ENCODE data around the gene TEX22.

The TEX22 gene

DNA sequence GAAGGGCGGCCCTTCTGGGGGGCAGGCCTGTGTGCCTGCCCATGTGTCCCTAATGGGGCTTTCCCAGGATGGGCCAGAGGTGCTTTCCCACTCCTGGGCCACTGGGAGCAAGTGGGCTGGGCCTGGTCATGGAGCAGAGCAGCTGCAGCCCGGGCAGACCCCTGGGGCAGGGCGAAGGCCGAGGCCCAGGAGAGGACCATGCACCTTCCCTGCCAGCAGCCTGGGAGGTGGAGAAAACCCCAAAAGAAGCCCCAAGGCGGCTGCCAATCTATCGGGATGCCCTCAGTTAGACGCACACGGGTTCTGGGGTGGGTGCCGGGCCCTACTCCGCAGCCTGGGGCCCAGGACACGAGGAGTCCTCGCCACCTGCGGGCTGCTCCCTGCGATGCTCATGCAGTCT lies 60.2 kb downstream of the TEX22 start:
- H3K27ac ChIP-seq (ENCODE audit: low read depth, low read length), result no peak overlapping the region
- H3K4ac ChIP-seq (ENCODE audit: low read depth, low read length), result no peak overlapping the region
- no peak overlapping the region for H2BK5ac ChIP-seq (ENCODE audit: low read length)
- no peak for DNase-seq
- no peak overlapping the region for H3K9ac ChIP-seq (ENCODE audit: low read length)
- H3K4me3 ChIP-seq (ENCODE audit: low read length), result no peak overlapping the region
- H2BK120ac ChIP-seq (ENCODE audit: low read depth, low read length), result no peak overlapping the region
- H3K79me2 ChIP-seq (ENCODE audit: control insufficient read depth, insufficient read depth, low read length), result no peaks in the 10 kb centered on the region
- H3K56ac ChIP-seq (ENCODE audit: low read length), result no peak overlapping the region
- H3K4me1 ChIP-seq (ENCODE audit: control insufficient read depth, low read depth, low read length), result no peaks in the 10 kb centered on the region
- no peak overlapping the region for H4K8ac ChIP-seq (ENCODE audit: low read depth, low read length)
- no peak overlapping the region for H2BK15ac ChIP-seq (replicated peaks; ENCODE audit: low read depth)
- no peak overlapping the region for H4K5ac ChIP-seq (ENCODE audit: low read length)
- H3K23ac ChIP-seq (ENCODE audit: low read length), result no peak overlapping the region
- no peaks in the 10 kb centered on the region for H3K79me1 ChIP-seq (ENCODE audit: low read length)
- H3K27me3 ChIP-seq (ENCODE audit: insufficient read depth, low read length, poor library complexity), result no peaks in the 10 kb centered on the region
- no peak overlapping the region for H3K18ac ChIP-seq (ENCODE audit: low read length)
- no peak overlapping the region for H2AK5ac ChIP-seq (ENCODE audit: low read length)
- WGBS (ENCODE audit: extremely low coverage, insufficient coverage, low lambda C conversion rate), result no CpG with 5 or more reads among the region's 14 CpGs
- peaks cover 17% of the 10 kb centered on the region for H3K36me3 ChIP-seq (ENCODE audit: control insufficient read depth, insufficient read depth, low read length)
- H3K4me2 ChIP-seq (ENCODE audit: low read length), result no peak overlapping the region

- DNase-seq, result no peak
- Histone ChIP-seq H3K36me3 (ENCODE audit: control insufficient read depth, insufficient read depth, low read length) (peaks cover 19% of the 10 kb centered on the region), H2BK15ac (replicated peaks; ENCODE audit: low read depth) (no peak overlapping the region), H3K4me2 (ENCODE audit: low read length) (no peak overlapping the region), H3K18ac (ENCODE audit: low read length) (no peak overlapping the region), H4K8ac (ENCODE audit: low read depth, low read length) (no peak overlapping the region), H4K5ac (ENCODE audit: low read length) (no peak overlapping the region), H3K4me3 (ENCODE audit: low read length) (no peak overlapping the region), H3K4ac (ENCODE audit: low read depth, low read length) (no peak overlapping the region), H3K79me2 (ENCODE audit: control insufficient read depth, insufficient read depth, low read length) (no peaks in the 10 kb centered on the region), H3K79me1 (ENCODE audit: low read length) (no peaks in the 10 kb centered on the region), H2BK5ac (ENCODE audit: low read length) (no peak overlapping the region), H3K27me3 (ENCODE audit: insufficient read depth, low read length, poor library complexity) (no peaks in the 10 kb centered on the region), H2AK5ac (ENCODE audit: low read length) (no peak overlapping the region), H3K4me1 (ENCODE audit: control insufficient read depth, low read depth, low read length) (no peaks in the 10 kb centered on the region), H3K27ac (ENCODE audit: low read depth, low read length) (no peak overlapping the region), H3K56ac (ENCODE audit: low read length) (no peak overlapping the region), H3K23ac (ENCODE audit: low read length) (no peak overlapping the region), H2BK120ac (ENCODE audit: low read depth, low read length) (no peak overlapping the region), H3K9ac (ENCODE audit: low read length) (no peak overlapping the region)
- WGBS (ENCODE audit: extremely low coverage, insufficient coverage, low lambda C conversion rate), result no CpG with 5 or more reads among the region's 17 CpGs
Observed at GRCh38 chr14:105460116-105460515, 61.8 kb downstream of the TEX22 start.

DNA sequence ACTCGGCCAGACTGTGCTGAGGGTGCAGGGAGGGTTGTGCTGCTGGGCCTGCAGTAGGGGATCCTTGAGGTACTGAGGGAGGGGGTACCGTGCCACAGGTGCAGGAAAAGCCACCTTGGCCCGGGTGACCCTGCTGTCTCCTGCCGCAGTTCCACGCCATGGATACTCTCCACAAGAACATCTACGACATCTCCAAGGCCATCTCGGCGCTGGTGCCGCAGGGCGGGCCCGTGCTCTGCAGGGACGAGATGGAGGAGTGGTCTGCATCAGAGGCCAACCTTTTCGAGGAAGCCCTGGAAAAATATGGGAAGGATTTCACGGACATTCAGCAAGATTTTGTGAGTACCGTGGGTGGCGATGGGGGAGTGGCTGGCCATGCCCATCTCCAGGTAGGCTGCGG lies 62.3 kb downstream of the TEX22 start:
- no CpG with 5 or more reads among the region's 17 CpGs for WGBS (ENCODE audit: extremely low coverage, insufficient coverage, low lambda C conversion rate)
- peaks cover 16% of the 10 kb centered on the region for H3K36me3 ChIP-seq (ENCODE audit: control insufficient read depth, insufficient read depth, low read length)

GRCh38 chr14:105461903-105462302 lies 63.6 kb downstream of the TEX22 start:
- no peaks in the 10 kb centered on the region for H3K79me2 ChIP-seq (ENCODE audit: control insufficient read depth, insufficient read depth, low read length)
- H2BK15ac ChIP-seq (replicated peaks; ENCODE audit: low read depth), result no peak overlapping the region
- no peak overlapping the region for H3K4ac ChIP-seq (ENCODE audit: low read depth, low read length)
- no peak for DNase-seq
- H3K4me3 ChIP-seq (ENCODE audit: low read length), result no peak overlapping the region
- no peak overlapping the region for H3K18ac ChIP-seq (ENCODE audit: low read length)
- H4K8ac ChIP-seq (ENCODE audit: low read depth, low read length), result no peak overlapping the region
- H3K23ac ChIP-seq (ENCODE audit: low read length), result no peak overlapping the region
- H2AK5ac ChIP-seq (ENCODE audit: low read length), result no peak overlapping the region
- no peak overlapping the region for H3K4me2 ChIP-seq (ENCODE audit: low read length)
- no peak overlapping the region for H2BK5ac ChIP-seq (ENCODE audit: low read length)
- H2BK120ac ChIP-seq (ENCODE audit: low read depth, low read length), result no peak overlapping the region
- H4K5ac ChIP-seq (ENCODE audit: low read length), result no peak overlapping the region
- H3K27me3 ChIP-seq (ENCODE audit: insufficient read depth, low read length, poor library complexity), result no peaks in the 10 kb centered on the region
- H3K27ac ChIP-seq (ENCODE audit: low read depth, low read length), result no peak overlapping the region
- H3K36me3 ChIP-seq (ENCODE audit: control insufficient read depth, insufficient read depth, low read length), result peaks cover 14% of the 10 kb centered on the region
- no CpG with 5 or more reads among the region's 18 CpGs for WGBS (ENCODE audit: extremely low coverage, insufficient coverage, low lambda C conversion rate)
- no peak overlapping the region for H3K56ac ChIP-seq (ENCODE audit: low read length)
- no peaks in the 10 kb centered on the region for H3K4me1 ChIP-seq (ENCODE audit: control insufficient read depth, low read depth, low read length)
- no peaks in the 10 kb centered on the region for H3K79me1 ChIP-seq (ENCODE audit: low read length)
- H3K9ac ChIP-seq (ENCODE audit: low read length), result no peak overlapping the region

More for the DNA sequence above, 62.3 kb downstream of the TEX22 start:
- Histone ChIP-seq H2BK5ac (ENCODE audit: low read length) (no peak overlapping the region), H2BK15ac (replicated peaks; ENCODE audit: low read depth) (no peak overlapping the region), H3K23ac (ENCODE audit: low read length) (no peak overlapping the region), H3K4me1 (ENCODE audit: control insufficient read depth, low read depth, low read length) (no peaks in the 10 kb centered on the region), H3K79me2 (ENCODE audit: control insufficient read depth, insufficient read depth, low read length) (no peaks in the 10 kb centered on the region), H4K5ac (ENCODE audit: low read length) (no peak overlapping the region), H2AK5ac (ENCODE audit: low read length) (no peak overlapping the region), H4K8ac (ENCODE audit: low read depth, low read length) (no peak overlapping the region), H3K9ac (ENCODE audit: low read length) (no peak overlapping the region), H3K27ac (ENCODE audit: low read depth, low read length) (no peak overlapping the region), H3K56ac (ENCODE audit: low read length) (no peak overlapping the region), H3K4me2 (ENCODE audit: low read length) (no peak overlapping the region), H3K18ac (ENCODE audit: low read length) (no peak overlapping the region), H3K4ac (ENCODE audit: low read depth, low read length) (no peak overlapping the region), H2BK120ac (ENCODE audit: low read depth, low read length) (no peak overlapping the region), H3K79me1 (ENCODE audit: low read length) (no peaks in the 10 kb centered on the region), H3K27me3 (ENCODE audit: insufficient read depth, low read length, poor library complexity) (no peaks in the 10 kb centered on the region), H3K4me3 (ENCODE audit: low read length) (no peak overlapping the region)
- DNase-seq, result no peak
